K562 (cell line): ENCODE measurements around the gene ACTC1. TPM values are rescaled to one million over a fixed set of nuclear protein-coding genes. Genes with fewer than 3 reads are reported as not detected.

Source experiments
- CEBPG ChIP-seq, 3 experiments: fragments of 200-800 bp in 1 of 3; sonication (Bioruptor generic) in 1 of 3; sonication (generic) in 1 of 3; formaldehyde crosslinking in 1 of 3; IDR thresholded peaks in 2 of 3; conservative IDR thresholded peaks in 1 of 3; 2 replicates each; pipeline versions ENCODE4 v1.6.1 to v1.8.0; 2016 to 2022; ENCODE audit warnings: missing compliant biosample characterization in 2 of 3, missing genetic modification characterization in 2 of 3, mild to moderate bottlenecking in 1 of 3, missing genetic modification reagents in 1 of 3
- CHCHD3 ChIP-seq: fragments of 250-450 bp; sonication (Bioruptor Pico); IDR thresholded peaks from 2 replicates; pipeline ENCODE4 v2.1.2; 2022; ENCODE audit warnings: mild to moderate bottlenecking
- CREM ChIP-seq: IDR thresholded peaks from 2 replicates; pipeline ENCODE4 v1.6.1; 2014; ENCODE audit warnings: antibody characterized with exemption, low read depth
- CXXC5 ChIP-seq: fragments of 250-450 bp; sonication (Bioruptor Pico); IDR thresholded peaks from 2 replicates; pipeline ENCODE4 v1.8.0; 2022; ENCODE audit warnings: inconsistent platforms, mild to moderate bottlenecking, moderate library complexity
- ESRRB ChIP-seq: fragments of 250-450 bp; sonication (Bioruptor Pico); IDR thresholded peaks from 2 replicates; pipeline ENCODE4 v1.5.0; 2020; ENCODE audit warnings: mild to moderate bottlenecking, moderate library complexity, borderline replicate concordance
- GTF2E2 ChIP-seq: fragments of 200-800 bp; sonication (Bioruptor generic); IDR thresholded peaks from 2 replicates; pipeline ENCODE4 v1.6.1; 2016; ENCODE audit warnings: missing genetic modification characterization, missing compliant biosample characterization
- KAT8 ChIP-seq: fragments of 450-650 bp; IDR thresholded peaks from 2 replicates; pipeline ENCODE4 v1.6.1; 2016; ENCODE audit warnings: low read depth, mild to moderate bottlenecking
- MECOM ChIP-seq: fragments of 250-450 bp; sonication (Bioruptor Pico); IDR thresholded peaks from 2 replicates; pipeline ENCODE4 v1.8.0; 2022; ENCODE audit warnings: inconsistent platforms
- MYBL2 ChIP-seq, 2 experiments: fragments of 450-650 bp in 1 of 2; sonication (generic) in 1 of 2; formaldehyde crosslinking in 1 of 2; IDR thresholded peaks; 2 replicates each; pipeline versions ENCODE4 v1.6.1 to v1.8.1; 2017 to 2022; ENCODE audit warnings: borderline replicate concordance in 1 of 2, inconsistent platforms in 1 of 2, low read depth in 1 of 2, mild to moderate bottlenecking in 1 of 2, missing genetic modification reagents in 1 of 2, moderate library complexity in 1 of 2
- STAT5B ChIP-seq: fragments of 250-450 bp; sonication (Bioruptor Pico); IDR thresholded peaks from 2 replicates; pipeline ENCODE4 v1.8.0; 2021; ENCODE audit warnings: mild to moderate bottlenecking, inconsistent platforms
- ZNF324 ChIP-seq: fragments of 250-450 bp; sonication (Bioruptor Pico); IDR thresholded peaks from 2 replicates; pipeline ENCODE4 v1.4.0; 2020; ENCODE audit warnings: mild to moderate bottlenecking
- ZNF57 ChIP-seq: fragments of 450-650 bp; formaldehyde crosslinking; IDR thresholded peaks from 2 replicates; pipeline ENCODE4 v1.4.0; 2020; ENCODE audit warnings: mild to moderate bottlenecking, moderate library complexity
- polyA plus RNA-seq, 8 experiments: library from polyadenylated mRNA; depleted of rRNA in 4 of 8; stranded (reverse) in 5 of 8; unstranded in 3 of 8; fragments of >200 nt; fragmentation: Nextera tagmentation in 2 of 8; fragmentation: Illumina TruSeq in 1 of 8; extraction: Ambion mirVana in 2 of 8; extraction: Trizol in 1 of 8; gene quantifications; 2 replicates each; pipeline versions ENCODE4 v1.2.1 to v1.2.3, GENCODE V29; 2011 to 2014; ENCODE audit warnings: inconsistent platforms in 1 of 8, missing spikeins in 1 of 8
- total RNA-seq, 7 experiments: library from RNA; depleted of rRNA in 6 of 7; stranded (reverse); fragments of >200 nt in 6 of 7; fragmentation: Illumina TruSeq in 2 of 7; extraction: Trizol in 2 of 7; gene quantifications; 2 replicates each; pipeline versions ENCODE4 v1.2.1 to v1.2.3, GENCODE V29; 2011 to 2021; ENCODE audit warnings: low replicate concordance in 1 of 7
- TF ChIP-seq, protein P1 (sequence below): IDR thresholded peaks from 2 replicates; pipeline ENCODE4 v1.6.1; 2014; ENCODE audit warnings: antibody characterized with exemption
- TF ChIP-seq, protein P2 (sequence below): IDR thresholded peaks from 2 replicates; pipeline ENCODE4 v1.6.1; 2011; ENCODE audit warnings: borderline replicate concordance, low read depth, mild to moderate bottlenecking, moderate library complexity, low read length; ENCODE audit not compliant: insufficient read depth, poor library complexity, severe bottlenecking
- TF ChIP-seq, protein P3 (sequence below): fragments of 250-450 bp; sonication (Bioruptor Pico); IDR thresholded peaks from 2 replicates; pipeline ENCODE4 v1.8.0; 2021; ENCODE audit warnings: mild to moderate bottlenecking, moderate library complexity
- TF ChIP-seq, protein P4 (sequence below): fragments of 250-450 bp; sonication (Bioruptor Pico); IDR thresholded peaks from 2 replicates; pipeline ENCODE4 v1.4.0; 2020; ENCODE audit warnings: mild to moderate bottlenecking, moderate library complexity
- TF ChIP-seq, protein P5 (sequence below): fragments of 450-650 bp; IDR thresholded peaks from 2 replicates; pipeline ENCODE4 v1.6.1; 2016

Gene ACTC1
- total and polyA plus RNA-seq, 9 of the 15 experiments (the other 6 are each of a cell fraction or from before 2014, with no cell fraction given): 0.08 to 0.84 (median 0.17) TPM; not detected in 3

DNA sequence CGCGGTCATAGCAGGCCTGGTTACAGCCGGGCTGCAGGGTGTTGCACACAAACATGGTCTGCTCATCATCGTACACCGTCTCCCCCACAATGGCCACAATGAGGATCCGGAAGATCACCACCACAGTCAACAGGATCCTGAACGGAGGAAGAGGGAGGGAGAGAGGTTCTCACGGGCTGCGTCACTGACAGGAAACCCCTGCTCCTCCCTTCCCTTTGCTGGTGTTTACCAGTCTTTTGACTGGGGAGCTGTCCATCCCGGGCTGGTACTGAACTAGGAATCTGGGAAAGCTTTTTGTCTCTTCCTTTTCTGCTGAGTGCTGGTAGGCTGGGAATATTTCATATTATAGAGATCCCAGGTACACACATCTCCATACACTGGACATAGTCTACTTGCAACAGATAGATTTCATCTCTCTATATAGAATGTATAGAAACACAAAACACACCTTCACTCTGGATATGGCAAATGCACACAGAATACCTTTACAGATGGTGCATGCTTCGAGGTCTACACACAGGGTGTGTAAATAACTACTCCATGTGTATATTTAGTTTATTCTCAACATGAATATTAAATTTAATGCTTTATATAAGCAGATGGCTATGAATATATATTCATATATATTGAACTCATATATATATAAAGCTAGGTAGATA, 42.0 kb downstream of the ACTC1 start (continued):
- TF ChIP-seq KAT8 (no peak), GTF2E2 (no peak), CXXC5 (0 out of 2 replicates have a peak, but pooled peaks have one; percentile 32), ESRRB (CRISPR knock-in tag) (no peak), CREM (peak; percentile 61), MYBL2 (IDR thresholded peaks at IDR 0.05; ENCODE audit: low read depth) (no peak), MYBL2 (CRISPR knock-in tag; IDR thresholded peaks at IDR 0.05; ENCODE audit: borderline replicate concordance) (no peak), STAT5B (CRISPR knock-in tag) (no peak), MECOM (CRISPR knock-in tag) (no peak), CEBPG (CRISPR knock-in tag; IDR thresholded peaks at IDR 0.05) (no peak), CEBPG (tag; conservative IDR thresholded peaks at IDR 0.05 in 1 of 2, IDR thresholded peaks at IDR 0.05 in 1 of 2) (no peak), CHCHD3 (CRISPR knock-in tag) (no peak), ZNF324 (no peak), ZNF57 (CRISPR knock-in tag) (no peak)
- TF ChIP-seq, protein P1, sequence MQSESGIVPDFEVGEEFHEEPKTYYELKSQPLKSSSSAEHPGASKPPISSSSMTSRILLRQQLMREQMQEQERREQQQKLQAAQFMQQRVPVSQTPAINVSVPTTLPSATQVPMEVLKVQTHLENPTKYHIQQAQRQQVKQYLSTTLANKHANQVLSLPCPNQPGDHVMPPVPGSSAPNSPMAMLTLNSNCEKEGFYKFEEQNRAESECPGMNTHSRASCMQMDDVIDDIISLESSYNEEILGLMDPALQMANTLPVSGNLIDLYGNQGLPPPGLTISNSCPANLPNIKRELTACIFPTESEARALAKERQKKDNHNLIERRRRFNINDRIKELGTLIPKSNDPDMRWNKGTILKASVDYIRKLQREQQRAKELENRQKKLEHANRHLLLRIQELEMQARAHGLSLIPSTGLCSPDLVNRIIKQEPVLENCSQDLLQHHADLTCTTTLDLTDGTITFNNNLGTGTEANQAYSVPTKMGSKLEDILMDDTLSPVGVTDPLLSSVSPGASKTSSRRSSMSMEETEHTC: no peak
- TF ChIP-seq, protein P2, sequence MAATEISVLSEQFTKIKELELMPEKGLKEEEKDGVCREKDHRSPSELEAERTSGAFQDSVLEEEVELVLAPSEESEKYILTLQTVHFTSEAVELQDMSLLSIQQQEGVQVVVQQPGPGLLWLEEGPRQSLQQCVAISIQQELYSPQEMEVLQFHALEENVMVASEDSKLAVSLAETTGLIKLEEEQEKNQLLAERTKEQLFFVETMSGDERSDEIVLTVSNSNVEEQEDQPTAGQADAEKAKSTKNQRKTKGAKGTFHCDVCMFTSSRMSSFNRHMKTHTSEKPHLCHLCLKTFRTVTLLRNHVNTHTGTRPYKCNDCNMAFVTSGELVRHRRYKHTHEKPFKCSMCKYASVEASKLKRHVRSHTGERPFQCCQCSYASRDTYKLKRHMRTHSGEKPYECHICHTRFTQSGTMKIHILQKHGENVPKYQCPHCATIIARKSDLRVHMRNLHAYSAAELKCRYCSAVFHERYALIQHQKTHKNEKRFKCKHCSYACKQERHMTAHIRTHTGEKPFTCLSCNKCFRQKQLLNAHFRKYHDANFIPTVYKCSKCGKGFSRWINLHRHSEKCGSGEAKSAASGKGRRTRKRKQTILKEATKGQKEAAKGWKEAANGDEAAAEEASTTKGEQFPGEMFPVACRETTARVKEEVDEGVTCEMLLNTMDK: no peak
- TF ChIP-seq, protein P3, sequence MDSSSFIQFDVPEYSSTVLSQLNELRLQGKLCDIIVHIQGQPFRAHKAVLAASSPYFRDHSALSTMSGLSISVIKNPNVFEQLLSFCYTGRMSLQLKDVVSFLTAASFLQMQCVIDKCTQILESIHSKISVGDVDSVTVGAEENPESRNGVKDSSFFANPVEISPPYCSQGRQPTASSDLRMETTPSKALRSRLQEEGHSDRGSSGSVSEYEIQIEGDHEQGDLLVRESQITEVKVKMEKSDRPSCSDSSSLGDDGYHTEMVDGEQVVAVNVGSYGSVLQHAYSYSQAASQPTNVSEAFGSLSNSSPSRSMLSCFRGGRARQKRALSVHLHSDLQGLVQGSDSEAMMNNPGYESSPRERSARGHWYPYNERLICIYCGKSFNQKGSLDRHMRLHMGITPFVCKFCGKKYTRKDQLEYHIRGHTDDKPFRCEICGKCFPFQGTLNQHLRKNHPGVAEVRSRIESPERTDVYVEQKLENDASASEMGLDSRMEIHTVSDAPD (CRISPR knock-in tag): no peak
- TF ChIP-seq, protein P4, sequence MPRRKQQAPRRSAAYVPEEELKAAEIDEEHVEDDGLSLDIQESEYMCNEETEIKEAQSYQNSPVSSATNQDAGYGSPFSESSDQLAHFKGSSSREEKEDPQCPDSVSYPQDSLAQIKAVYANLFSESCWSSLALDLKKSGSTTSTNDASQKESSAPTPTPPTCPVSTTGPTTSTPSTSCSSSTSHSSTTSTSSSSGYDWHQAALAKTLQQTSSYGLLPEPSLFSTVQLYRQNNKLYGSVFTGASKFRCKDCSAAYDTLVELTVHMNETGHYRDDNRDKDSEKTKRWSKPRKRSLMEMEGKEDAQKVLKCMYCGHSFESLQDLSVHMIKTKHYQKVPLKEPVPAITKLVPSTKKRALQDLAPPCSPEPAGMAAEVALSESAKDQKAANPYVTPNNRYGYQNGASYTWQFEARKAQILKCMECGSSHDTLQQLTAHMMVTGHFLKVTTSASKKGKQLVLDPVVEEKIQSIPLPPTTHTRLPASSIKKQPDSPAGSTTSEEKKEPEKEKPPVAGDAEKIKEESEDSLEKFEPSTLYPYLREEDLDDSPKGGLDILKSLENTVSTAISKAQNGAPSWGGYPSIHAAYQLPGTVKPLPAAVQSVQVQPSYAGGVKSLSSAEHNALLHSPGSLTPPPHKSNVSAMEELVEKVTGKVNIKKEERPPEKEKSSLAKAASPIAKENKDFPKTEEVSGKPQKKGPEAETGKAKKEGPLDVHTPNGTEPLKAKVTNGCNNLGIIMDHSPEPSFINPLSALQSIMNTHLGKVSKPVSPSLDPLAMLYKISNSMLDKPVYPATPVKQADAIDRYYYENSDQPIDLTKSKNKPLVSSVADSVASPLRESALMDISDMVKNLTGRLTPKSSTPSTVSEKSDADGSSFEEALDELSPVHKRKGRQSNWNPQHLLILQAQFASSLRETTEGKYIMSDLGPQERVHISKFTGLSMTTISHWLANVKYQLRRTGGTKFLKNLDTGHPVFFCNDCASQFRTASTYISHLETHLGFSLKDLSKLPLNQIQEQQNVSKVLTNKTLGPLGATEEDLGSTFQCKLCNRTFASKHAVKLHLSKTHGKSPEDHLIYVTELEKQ (CRISPR knock-in tag): no peak
- TF ChIP-seq, protein P5, sequence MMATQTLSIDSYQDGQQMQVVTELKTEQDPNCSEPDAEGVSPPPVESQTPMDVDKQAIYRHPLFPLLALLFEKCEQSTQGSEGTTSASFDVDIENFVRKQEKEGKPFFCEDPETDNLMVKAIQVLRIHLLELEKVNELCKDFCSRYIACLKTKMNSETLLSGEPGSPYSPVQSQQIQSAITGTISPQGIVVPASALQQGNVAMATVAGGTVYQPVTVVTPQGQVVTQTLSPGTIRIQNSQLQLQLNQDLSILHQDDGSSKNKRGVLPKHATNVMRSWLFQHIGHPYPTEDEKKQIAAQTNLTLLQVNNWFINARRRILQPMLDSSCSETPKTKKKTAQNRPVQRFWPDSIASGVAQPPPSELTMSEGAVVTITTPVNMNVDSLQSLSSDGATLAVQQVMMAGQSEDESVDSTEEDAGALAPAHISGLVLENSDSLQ: no peak
